ENCODE data around the gene RIPPLY3.
A peak's percentile ranks its signal among the peaks of the same experiment; 100 is the strongest.

RIPPLY3 gene

DNA sequence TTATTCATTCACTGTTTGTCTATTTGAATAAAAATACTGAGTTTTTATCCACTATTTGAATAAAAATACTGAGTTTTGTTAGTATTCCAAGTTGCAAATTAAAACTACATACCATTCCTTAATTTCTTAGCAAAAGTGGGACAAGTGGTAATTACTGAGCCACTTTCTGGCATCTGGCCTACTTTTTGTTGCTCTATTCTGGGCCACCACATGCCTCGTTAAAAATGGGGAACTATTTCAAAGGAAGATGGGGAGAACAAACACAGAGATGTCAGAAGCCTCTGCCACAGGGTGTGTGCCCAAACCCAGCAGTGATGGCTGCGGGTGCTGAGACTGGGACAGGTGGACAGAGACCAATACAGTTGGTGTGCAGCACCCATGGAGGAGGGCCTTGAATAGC lies 51.8 kb downstream of the RIPPLY3 start:
- Histone ChIP-seq H3K36me3 (no peaks in the 10 kb centered on the region), H3K9me3 (no peaks in the 10 kb centered on the region), H3K4me3 (no peak overlapping the region), H3K4me1 (peaks cover 0 to 6% (median 0%) of the 10 kb centered on the region in 4 donors), H3K27me3 (no peaks in the 10 kb centered on the region), H3K27ac (no peak overlapping the region)
- TF ChIP-seq, protein P1, sequence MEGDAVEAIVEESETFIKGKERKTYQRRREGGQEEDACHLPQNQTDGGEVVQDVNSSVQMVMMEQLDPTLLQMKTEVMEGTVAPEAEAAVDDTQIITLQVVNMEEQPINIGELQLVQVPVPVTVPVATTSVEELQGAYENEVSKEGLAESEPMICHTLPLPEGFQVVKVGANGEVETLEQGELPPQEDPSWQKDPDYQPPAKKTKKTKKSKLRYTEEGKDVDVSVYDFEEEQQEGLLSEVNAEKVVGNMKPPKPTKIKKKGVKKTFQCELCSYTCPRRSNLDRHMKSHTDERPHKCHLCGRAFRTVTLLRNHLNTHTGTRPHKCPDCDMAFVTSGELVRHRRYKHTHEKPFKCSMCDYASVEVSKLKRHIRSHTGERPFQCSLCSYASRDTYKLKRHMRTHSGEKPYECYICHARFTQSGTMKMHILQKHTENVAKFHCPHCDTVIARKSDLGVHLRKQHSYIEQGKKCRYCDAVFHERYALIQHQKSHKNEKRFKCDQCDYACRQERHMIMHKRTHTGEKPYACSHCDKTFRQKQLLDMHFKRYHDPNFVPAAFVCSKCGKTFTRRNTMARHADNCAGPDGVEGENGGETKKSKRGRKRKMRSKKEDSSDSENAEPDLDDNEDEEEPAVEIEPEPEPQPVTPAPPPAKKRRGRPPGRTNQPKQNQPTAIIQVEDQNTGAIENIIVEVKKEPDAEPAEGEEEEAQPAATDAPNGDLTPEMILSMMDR (IDR thresholded peaks at IDR 0.05), result no peak
- no peak for DNase-seq
- intact Hi-C loops (cut with DNase I; ENCODE audit: low total_unique reads), result no loop called here

DNA sequence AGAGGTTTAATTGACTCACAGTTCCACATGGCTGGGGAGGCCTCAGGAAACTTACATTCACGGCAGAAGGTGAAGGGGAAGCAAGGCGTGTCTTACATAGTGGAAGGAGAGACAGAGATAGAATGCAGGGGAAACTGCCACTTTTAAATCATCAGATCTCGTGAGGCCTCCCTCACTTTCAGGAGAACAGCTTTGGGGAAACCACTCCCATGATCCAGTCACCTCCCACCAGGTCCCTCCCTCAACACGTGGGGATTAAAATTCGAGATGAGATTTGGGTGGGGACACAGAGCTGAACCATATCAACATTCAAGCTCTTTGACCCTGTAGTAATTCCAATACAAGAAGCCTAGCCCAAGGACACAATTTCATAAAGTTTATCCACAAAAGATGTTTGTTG lies 52.7 kb downstream of the RIPPLY3 start:
- intact Hi-C loops (cut with DNase I; ENCODE audit: low total_unique reads), result no loop called here
- no peak overlapping the region for H3K27ac ChIP-seq

DNA sequence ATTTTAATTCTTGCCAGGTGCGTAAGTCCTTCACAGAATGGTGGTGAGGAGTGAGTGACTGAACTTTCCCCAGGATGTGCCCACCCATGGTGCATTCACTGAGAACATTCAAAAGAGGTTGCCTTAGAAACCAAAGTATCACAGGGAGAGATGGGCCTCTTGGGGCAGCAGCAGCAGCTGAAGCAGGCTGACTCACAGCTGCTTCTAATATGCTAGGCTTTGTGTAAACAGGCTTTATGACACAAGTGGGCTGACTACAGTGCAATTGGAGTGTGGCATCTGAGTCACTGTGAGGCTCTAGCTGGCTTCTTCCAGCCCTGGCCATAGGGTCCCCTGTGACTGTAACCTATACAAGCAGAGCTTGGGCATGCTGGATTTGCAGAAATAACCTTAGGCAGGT lies 53.8 kb downstream of the RIPPLY3 start:
- intact Hi-C loops (cut with DNase I; ENCODE audit: low total_unique reads), result no loop called here
- H3K27me3 ChIP-seq, result no peaks in the 10 kb centered on the region
- H3K9me3 ChIP-seq, result no peaks in the 10 kb centered on the region
- H3K36me3 ChIP-seq, result peaks cover 0 to 8% (median 0%) of the 10 kb centered on the region in 3 donors
- H3K4me3 ChIP-seq, result no peak overlapping the region
- no peak overlapping the region for H3K27ac ChIP-seq
- DNase-seq, result peak; percentile 48 to 73
- TF ChIP-seq, protein P1 (IDR thresholded peaks at IDR 0.05), result no peak
- peaks cover 0 to 6% (median 0%) of the 10 kb centered on the region in 4 donors for H3K4me1 ChIP-seq

More for the DNA sequence above, 52.7 kb downstream of the RIPPLY3 start:
- no peaks in the 10 kb centered on the region for H3K27me3 ChIP-seq
- DNase-seq, result no peak
- H3K36me3 ChIP-seq, result no peaks in the 10 kb centered on the region
- H3K4me1 ChIP-seq, result peaks cover 0 to 6% (median 0%) of the 10 kb centered on the region in 4 donors
- TF ChIP-seq, protein P1 (IDR thresholded peaks at IDR 0.05), result no peak
- H3K4me3 ChIP-seq, result no peak overlapping the region
- no peaks in the 10 kb centered on the region for H3K9me3 ChIP-seq

DNA sequence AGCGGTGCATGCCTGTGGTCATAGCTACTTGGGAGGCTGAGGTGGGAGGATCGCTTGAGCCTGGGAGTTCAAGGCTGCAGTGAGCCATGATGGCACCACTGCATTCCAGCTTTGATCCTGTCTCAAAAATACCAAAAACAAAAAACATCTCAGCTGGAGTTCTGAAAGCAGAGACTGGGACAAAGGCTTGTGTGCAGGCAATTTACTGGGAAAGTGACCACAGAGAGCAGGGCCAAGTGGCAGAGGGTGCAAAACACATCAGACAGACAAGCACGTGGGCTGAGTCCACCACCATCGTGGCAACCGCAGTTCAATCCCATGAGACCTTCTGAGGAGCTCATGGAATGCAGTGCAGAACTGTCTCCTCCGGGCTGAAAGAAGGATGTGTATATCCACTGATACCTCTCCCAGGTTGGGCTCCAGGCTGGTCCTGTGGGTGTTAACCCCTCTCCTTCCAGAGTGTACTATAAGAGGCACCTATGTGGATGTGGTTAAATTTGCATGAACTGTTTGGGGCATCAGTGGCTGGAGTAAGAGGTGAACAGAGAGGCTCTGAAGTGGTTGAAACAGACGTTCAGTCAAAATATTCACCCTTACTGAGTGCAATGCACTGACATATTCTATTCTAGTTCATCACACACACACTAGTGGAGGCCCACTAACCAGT lies 55.6 kb downstream of the RIPPLY3 start:
- Histone ChIP-seq H3K9me3 (no peaks in the 10 kb centered on the region), H3K4me1 (peaks cover 0 to 6% (median 0%) of the 10 kb centered on the region in 4 donors), H3K36me3 (peaks cover 0 to 14% (median 9%) of the 10 kb centered on the region in 3 donors), H3K27ac (no peak overlapping the region), H3K4me3 (no peak overlapping the region), H3K27me3 (no peaks in the 10 kb centered on the region)
- TF ChIP-seq, protein P1 (IDR thresholded peaks at IDR 0.05), result no peak
- intact Hi-C loops (cut with DNase I; ENCODE audit: low total_unique reads), result no loop called here
- DNase-seq, result no peak

DNA sequence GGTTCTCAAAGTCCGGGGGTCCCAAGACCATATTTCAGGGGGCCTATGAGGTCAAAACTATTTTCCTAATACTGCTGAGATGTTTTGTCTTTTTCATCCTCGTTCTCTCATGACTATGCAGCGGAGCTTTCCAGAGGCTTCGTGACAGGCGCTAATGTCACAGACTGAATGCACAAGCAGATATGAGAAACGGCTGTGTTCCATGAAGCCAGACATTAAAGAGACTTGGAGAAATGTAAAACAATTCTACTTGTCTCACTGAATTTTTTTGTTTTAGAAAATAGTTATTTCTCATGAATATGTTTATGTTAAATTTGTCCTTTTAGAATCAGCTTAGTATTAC lies 56.1 kb downstream of the RIPPLY3 start:
- no peaks in the 10 kb centered on the region for H3K27me3 ChIP-seq
- TF ChIP-seq, protein P1 (IDR thresholded peaks at IDR 0.05), result no peak
- intact Hi-C loops (cut with DNase I; ENCODE audit: low total_unique reads), result no loop called here
- DNase-seq, result no peak
- no peak overlapping the region for H3K4me3 ChIP-seq
- H3K9me3 ChIP-seq, result no peaks in the 10 kb centered on the region
- no peak overlapping the region for H3K27ac ChIP-seq
- peaks cover 0 to 6% (median 0%) of the 10 kb centered on the region in 4 donors for H3K4me1 ChIP-seq
- H3K36me3 ChIP-seq, result peaks cover 0 to 19% (median 14%) of the 10 kb centered on the region in 3 donors

Measured in tibial artery (tissue), 4 donors.